ENCODE results near the gene ASAP2. TPM values are rescaled to one million over a fixed set of nuclear protein-coding genes. Genes with fewer than 3 reads are reported as not detected.

Gene ASAP2
- total RNA-seq, 1 donor from 2014 or later: 60.7 TPM

DNA sequence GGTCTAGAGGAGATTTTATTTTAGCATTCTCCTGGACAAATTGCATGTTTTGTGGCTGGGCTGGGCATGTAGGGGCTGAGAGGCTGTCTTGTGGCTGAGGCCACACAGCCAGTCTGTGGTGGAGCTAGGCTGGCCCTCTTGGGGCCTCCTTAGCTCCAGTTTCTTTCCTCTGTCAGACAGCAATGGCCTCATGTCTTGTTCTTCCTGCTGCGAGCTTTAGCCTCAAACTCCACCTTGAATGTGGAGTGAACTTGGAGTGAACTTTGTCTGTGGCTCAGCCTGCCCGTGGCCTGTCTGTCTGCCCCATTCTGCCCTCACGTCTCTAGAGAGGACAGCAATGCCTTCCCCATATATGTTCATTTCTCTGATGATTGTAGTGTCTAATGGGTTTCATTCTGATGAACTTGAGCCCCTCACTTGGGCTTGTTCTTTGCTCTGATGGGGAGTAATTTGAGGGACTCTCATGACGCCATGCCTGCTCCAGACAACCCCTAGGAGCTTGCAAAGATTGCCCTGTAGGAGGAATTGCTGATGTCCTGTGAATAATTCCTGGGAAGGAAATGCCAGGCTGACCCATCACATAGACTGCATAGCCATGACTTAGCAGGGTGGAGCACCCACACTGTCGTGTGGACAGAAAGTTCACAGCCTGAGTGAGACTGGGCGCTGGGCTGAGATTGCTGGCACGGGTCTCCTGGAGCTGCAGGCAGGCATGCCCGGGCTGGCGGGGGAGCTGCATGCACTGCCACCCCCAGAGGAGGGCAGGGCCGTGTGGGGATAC, 42.6 kb downstream of the ASAP2 start:
- Mint-ChIP-seq H3K27ac (ENCODE audit: unreplicated experiment) (peak overlapping the region; percentile 96), H3K27me3 (ENCODE audit: low read depth) (no peaks in the 10 kb centered on the region), H3K9me3 (ENCODE audit: low read depth) (no peaks in the 10 kb centered on the region), H3K4me1 (ENCODE audit: low read depth) (peaks cover 78% of the 10 kb centered on the region), H3K4me3 (ENCODE audit: unreplicated experiment) (peak overlapping the region; percentile 8), H3K36me3 (ENCODE audit: low read depth) (peaks cover 1% of the 10 kb centered on the region)
- TF ChIP-seq, protein P1, sequence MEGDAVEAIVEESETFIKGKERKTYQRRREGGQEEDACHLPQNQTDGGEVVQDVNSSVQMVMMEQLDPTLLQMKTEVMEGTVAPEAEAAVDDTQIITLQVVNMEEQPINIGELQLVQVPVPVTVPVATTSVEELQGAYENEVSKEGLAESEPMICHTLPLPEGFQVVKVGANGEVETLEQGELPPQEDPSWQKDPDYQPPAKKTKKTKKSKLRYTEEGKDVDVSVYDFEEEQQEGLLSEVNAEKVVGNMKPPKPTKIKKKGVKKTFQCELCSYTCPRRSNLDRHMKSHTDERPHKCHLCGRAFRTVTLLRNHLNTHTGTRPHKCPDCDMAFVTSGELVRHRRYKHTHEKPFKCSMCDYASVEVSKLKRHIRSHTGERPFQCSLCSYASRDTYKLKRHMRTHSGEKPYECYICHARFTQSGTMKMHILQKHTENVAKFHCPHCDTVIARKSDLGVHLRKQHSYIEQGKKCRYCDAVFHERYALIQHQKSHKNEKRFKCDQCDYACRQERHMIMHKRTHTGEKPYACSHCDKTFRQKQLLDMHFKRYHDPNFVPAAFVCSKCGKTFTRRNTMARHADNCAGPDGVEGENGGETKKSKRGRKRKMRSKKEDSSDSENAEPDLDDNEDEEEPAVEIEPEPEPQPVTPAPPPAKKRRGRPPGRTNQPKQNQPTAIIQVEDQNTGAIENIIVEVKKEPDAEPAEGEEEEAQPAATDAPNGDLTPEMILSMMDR (IDR thresholded peaks at IDR 0.05): peak; percentile 18
- DNase-seq (ENCODE audit: low spot score): no peak

DNA sequence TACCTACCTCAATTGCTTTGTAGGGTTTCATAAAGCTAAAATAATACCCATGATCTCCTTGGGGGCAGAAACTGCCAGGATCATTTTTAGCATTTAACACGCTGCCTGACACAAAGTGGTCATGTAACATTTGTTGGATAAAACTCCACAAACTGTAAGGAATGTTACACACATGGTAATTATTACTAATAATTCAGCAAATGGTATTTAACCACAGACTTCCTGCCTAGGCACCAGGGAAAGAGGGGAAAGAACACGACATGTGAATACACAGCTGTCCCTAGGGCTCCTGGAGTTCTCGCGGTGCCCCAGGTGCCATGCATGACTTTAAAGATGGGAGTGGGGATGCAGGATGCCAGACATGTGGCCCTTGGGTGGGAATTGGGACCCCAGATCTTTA, 43.5 kb downstream of the ASAP2 start:
- no peaks in the 10 kb centered on the region for H3K27me3 Mint-ChIP-seq (ENCODE audit: low read depth)
- H3K36me3 Mint-ChIP-seq (ENCODE audit: low read depth): peaks cover 1% of the 10 kb centered on the region
- DNase-seq (ENCODE audit: low spot score): no peak
- peak overlapping the region; percentile 96 for H3K27ac Mint-ChIP-seq (ENCODE audit: unreplicated experiment)
- H3K4me1 Mint-ChIP-seq (ENCODE audit: low read depth): peaks cover 77% of the 10 kb centered on the region
- H3K9me3 Mint-ChIP-seq (ENCODE audit: low read depth): no peaks in the 10 kb centered on the region
- H3K4me3 Mint-ChIP-seq (ENCODE audit: unreplicated experiment): no peak overlapping the region
- TF ChIP-seq, protein P1 (IDR thresholded peaks at IDR 0.05): no peak

DNA sequence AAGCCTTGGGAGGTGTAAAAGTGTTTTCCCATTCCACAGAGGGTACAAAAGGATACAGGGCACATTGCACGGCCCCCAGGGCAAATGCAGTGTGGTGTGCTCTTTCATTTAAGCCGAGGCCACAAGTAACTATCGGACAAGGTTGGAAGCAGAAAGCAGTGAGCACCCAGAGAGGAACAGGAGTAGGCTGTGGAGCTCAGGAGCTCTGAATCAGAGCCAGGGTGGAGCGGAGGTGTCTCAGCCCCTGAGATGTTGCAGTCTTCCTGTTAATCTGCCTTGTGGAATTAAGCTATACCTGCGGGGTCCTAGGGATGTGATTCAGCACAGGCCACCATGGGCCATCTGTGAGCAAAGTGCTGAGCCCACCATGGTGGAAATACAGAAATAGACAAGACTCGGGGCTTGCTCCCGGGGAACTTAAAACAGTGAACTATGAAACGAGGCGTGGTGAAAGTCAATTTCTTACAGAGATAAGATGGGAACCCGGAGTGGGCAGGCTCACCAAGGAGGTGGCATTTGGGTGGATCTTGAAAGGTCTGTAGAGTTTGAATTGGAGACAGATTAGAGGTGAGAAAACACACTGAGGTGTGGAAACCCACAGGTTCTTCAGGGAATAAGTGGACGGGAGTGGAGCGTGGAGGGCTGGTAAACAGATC, 44.0 kb downstream of the ASAP2 start:
- no peak overlapping the region for H3K4me3 Mint-ChIP-seq (ENCODE audit: unreplicated experiment)
- TF ChIP-seq, protein P1 (IDR thresholded peaks at IDR 0.05): no peak
- H3K9me3 Mint-ChIP-seq (ENCODE audit: low read depth): no peaks in the 10 kb centered on the region
- peaks cover 1% of the 10 kb centered on the region for H3K36me3 Mint-ChIP-seq (ENCODE audit: low read depth)
- H3K27me3 Mint-ChIP-seq (ENCODE audit: low read depth): no peaks in the 10 kb centered on the region
- H3K27ac Mint-ChIP-seq (ENCODE audit: unreplicated experiment): peak overlapping the region; percentile 96
- H3K4me1 Mint-ChIP-seq (ENCODE audit: low read depth): peaks cover 77% of the 10 kb centered on the region
- no peak for DNase-seq (ENCODE audit: low spot score)

DNA sequence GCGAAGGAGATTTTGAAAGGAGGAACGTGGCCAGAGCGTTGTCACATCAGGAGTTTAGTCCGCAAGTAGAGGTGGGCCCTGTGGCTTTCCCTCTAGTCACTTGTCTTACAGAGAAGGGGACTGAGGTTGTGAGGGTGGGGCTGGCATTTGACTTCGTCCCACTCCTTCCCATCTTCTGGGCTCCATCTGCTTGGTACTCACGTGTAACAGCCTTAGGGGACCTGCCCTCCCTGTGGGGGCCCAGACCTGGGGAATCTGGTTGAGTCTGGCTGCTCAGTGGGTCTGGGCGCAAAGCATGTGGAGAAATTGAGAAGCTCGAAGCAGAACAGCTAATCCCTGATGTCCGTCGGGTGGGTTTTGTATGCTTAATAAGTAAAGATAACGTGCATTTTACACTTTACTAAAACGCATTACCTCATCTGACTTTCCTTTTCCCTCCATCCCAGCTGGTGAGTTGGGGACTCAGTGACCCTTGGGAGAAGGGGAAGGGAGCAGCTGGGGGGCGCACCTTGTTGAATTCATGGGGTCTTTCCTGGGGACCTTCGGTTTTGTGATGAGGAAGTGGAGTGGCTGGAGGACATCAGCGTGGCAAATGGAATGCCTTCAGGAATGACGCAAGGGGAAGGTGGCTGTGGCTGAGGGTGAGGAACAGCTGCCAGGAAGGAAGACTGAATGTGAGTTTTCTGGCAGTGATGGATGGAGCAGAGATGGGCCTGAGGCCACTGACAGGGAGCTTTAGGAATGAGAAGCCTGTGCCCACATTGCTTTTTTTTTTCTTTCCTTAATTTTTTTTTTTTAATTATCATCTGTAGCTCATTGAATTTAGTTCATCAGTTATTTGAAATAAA, 44.8 kb downstream of the ASAP2 start:
- TF ChIP-seq, protein P1 (IDR thresholded peaks at IDR 0.05): no peak
- Mint-ChIP-seq H3K36me3 (ENCODE audit: low read depth) (peaks cover 1% of the 10 kb centered on the region), H3K27ac (ENCODE audit: unreplicated experiment) (peak overlapping the region; percentile 96), H3K4me3 (ENCODE audit: unreplicated experiment) (no peak overlapping the region), H3K4me1 (ENCODE audit: low read depth) (peaks cover 82% of the 10 kb centered on the region), H3K9me3 (ENCODE audit: low read depth) (no peaks in the 10 kb centered on the region), H3K27me3 (ENCODE audit: low read depth) (no peaks in the 10 kb centered on the region)
- no peak for DNase-seq (ENCODE audit: low spot score)

DNA sequence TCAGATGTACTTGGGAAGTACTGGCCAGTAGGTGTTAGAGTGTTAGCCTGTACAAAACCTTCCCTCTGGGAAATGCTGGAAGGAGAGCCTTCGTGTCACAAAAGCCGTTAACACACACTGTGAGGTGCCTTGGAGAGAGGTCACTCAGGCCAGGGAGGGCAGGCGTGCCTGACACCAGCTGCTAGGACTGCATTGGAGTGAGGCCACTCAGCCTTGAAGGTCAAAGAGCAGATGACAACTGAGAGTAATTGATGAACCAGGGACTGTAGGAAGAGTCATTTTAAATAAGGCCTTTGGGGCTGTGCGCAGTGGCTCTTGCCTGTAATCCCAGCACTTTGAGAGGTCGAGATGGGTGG, 45.4 kb downstream of the ASAP2 start:
- Mint-ChIP-seq H3K27me3 (ENCODE audit: low read depth) (no peaks in the 10 kb centered on the region), H3K36me3 (ENCODE audit: low read depth) (peaks cover 1% of the 10 kb centered on the region), H3K4me3 (ENCODE audit: unreplicated experiment) (no peak overlapping the region), H3K27ac (ENCODE audit: unreplicated experiment) (peak overlapping the region; percentile 96), H3K9me3 (ENCODE audit: low read depth) (no peaks in the 10 kb centered on the region), H3K4me1 (ENCODE audit: low read depth) (peaks cover 82% of the 10 kb centered on the region)
- TF ChIP-seq, protein P1 (IDR thresholded peaks at IDR 0.05): no peak
- DNase-seq (ENCODE audit: low spot score): no peak

Measured in chondrocyte (in vitro differentiated cells).